VCaP (cell line): ENCODE data around the gene NLGN2.

Source experiments
- H3K27ac ChIP-seq: fragments of 450-650 bp; 2 replicates; pipeline ENCODE4 v1.5.1; 2017
- CTCF ChIP-seq: fragments of 450-650 bp; conservative IDR thresholded peaks from 2 replicates; pipeline ENCODE4 v1.5.1; 2017; ENCODE audit warnings: mild to moderate bottlenecking, moderate library complexity

The NLGN2 gene

GRCh38 chr17:7370853-7371252 lies 36.8 kb upstream of the NLGN2 start:
- H3K27ac ChIP-seq, result no peak overlapping the region
- TF ChIP-seq CTCF, result no peak

GRCh38 chr17:7374353-7374752 lies 33.3 kb upstream of the NLGN2 start:
- TF ChIP-seq CTCF, result no peak

GRCh38 chr17:7379134-7379533 lies 28.5 kb upstream of the NLGN2 start:
- H3K27ac ChIP-seq, result no peak overlapping the region; the same call in 1 of the 2 replicates
- no peak for TF ChIP-seq CTCF

More at GRCh38 chr17:7374353-7374752, 33.3 kb upstream of the NLGN2 start:
- no peak overlapping the region for H3K27ac ChIP-seq

- peak overlapping the region; percentile 75 for H3K27ac ChIP-seq
- no peak for TF ChIP-seq CTCF
Measured at GRCh38 chr17:7380321-7380720, 27.3 kb upstream of the NLGN2 start.

GRCh38 chr17:7380855-7381683 lies 26.6 kb upstream of the NLGN2 start, which contains the start of gene TNK1:
Gene TNK1, plus strand, starts transcription at chr17:7381089. Its CDS starts 1,838 bp downstream, at chr17:7382927.
- TF ChIP-seq CTCF, result no peak
- H3K27ac ChIP-seq, result peak within 1 kb of the TSS; percentile 75

GRCh38 chr17:7382901-7383300 lies 24.7 kb upstream of the NLGN2 start:
- no peak for TF ChIP-seq CTCF
- H3K27ac ChIP-seq, result no peak overlapping the region

GRCh38 chr17:7383371-7383741 lies 24.3 kb upstream of the NLGN2 start:
- no peak for TF ChIP-seq CTCF
- no peak overlapping the region for H3K27ac ChIP-seq
